OCI-LY7 (cell line): ENCODE results near the gene MARCHF2.
"Not testable (repeated sequence)": the region's sequence is repeated elsewhere in the genome, so short reads cannot be mapped to it uniquely, and the experiment has no call there.

Experiments used
- CTCF ChIP-seq: fragments of 200-600 bp; sonication (generic); conservative IDR thresholded peaks from 2 replicates; pipeline ENCODE4 v1.5.1; 2014; ENCODE audit warnings: mild to moderate bottlenecking, antibody characterized with exemption, low read length, moderate library complexity, mixed read lengths
- EZH2phosphoT487 ChIP-seq: fragments of 200-600 bp; sonication (generic); IDR thresholded peaks from 2 replicates; pipeline ENCODE4 v1.6.1; 2018; ENCODE audit warnings: low read depth, borderline replicate concordance, mild to moderate bottlenecking, mixed run types, antibody characterized with exemption, low read length, moderate library complexity, mixed read lengths

DNA sequence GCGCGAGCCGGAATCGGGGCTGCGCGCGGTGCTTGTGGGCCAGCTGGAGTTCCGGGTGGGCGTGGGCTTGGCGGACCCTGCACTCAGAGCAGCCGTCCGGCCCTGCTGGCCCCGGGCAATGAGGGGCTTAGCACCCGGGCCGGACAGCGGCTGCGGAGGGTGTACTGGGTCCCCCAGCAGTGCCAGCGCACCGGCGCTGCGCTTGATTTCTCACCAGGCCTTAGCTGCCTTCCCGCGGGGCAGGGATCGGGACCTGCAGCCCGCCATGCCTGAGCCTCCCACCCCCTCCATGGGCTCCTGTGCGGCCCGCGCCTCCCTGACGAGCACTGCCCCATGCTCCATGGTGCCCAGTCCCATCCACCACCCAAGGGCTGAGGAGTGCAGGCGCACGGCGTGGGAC, 37.3 kb upstream of the MARCHF2 start:
- not testable (repeated sequence) for TF ChIP-seq CTCF, EZH2phosphoT487
